Measurements from ENCODE around the gene RASGEF1B.

Gene RASGEF1B

DNA sequence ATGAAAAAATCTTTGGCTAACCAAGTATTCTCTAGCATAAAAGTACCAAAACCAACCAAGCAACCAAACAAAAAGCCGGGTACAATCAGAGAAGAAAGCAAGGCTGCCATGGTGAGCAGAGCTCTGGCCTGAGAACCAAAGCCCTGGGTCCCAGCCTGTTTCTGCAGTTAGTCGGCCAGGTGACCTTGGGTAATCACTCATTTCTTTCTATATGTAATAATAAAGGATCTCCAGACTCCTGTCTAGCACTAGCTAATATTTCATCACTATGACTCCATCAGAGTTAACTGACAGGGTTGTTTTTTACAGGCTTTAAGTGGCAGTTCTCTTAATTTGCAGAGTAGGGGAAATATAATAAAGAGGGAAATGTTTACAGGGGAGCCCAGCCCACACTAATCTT lies 34.0 kb upstream of the RASGEF1B start:
- no peaks in the 10 kb centered on the region for H3K79me2 ChIP-seq (ENCODE audit: insufficient read depth, low read length)
- H3K27ac ChIP-seq (ENCODE audit: low read depth, low read length), result no peak overlapping the region
- H3K4me2 ChIP-seq (ENCODE audit: low read depth, low read length, poor library complexity, severe bottlenecking), result no peak overlapping the region
- H3K36me3 ChIP-seq (ENCODE audit: low read length), result no peaks in the 10 kb centered on the region
- no peak for TF ChIP-seq CTCF (IDR thresholded peaks at IDR 0.05; ENCODE audit: insufficient read depth, low read length, poor library complexity, severe bottlenecking)
- TF ChIP-seq EZH2phosphoT487 (conservative IDR thresholded peaks at IDR 0.05; ENCODE audit: low read length), result no peak
- H3K9me3 ChIP-seq (ENCODE audit: insufficient read depth, low read length), result no peaks in the 10 kb centered on the region
- H3K4me3 ChIP-seq (ENCODE audit: insufficient read depth, low read length, poor library complexity, severe bottlenecking), result no peak overlapping the region
- no peaks in the 10 kb centered on the region for H3K27me3 ChIP-seq (ENCODE audit: low read length)
- H3K9me2 ChIP-seq (replicated peaks; ENCODE audit: insufficient read depth, low read length), result no peaks in the 10 kb centered on the region
- H3F3A ChIP-seq (ENCODE audit: insufficient read depth), result no peaks in the 10 kb centered on the region
- no peaks in the 10 kb centered on the region for H4K20me1 ChIP-seq (ENCODE audit: low read depth, low read length)
- H3K9ac ChIP-seq (ENCODE audit: low read length), result no peak overlapping the region
- H2AFZ ChIP-seq (ENCODE audit: low read depth, low read length, severe bottlenecking), result no peak overlapping the region

GRCh38 chr4:81505004-81505598 lies 33.4 kb upstream of the RASGEF1B start:
- H3K9me3 ChIP-seq (ENCODE audit: insufficient read depth, low read length), result no peaks in the 10 kb centered on the region
- no peaks in the 10 kb centered on the region for H3F3A ChIP-seq (ENCODE audit: insufficient read depth)
- H3K27me3 ChIP-seq (ENCODE audit: low read length), result no peaks in the 10 kb centered on the region
- H3K4me2 ChIP-seq (ENCODE audit: low read depth, low read length, poor library complexity, severe bottlenecking), result no peak overlapping the region
- no peaks in the 10 kb centered on the region for H3K9me2 ChIP-seq (replicated peaks; ENCODE audit: insufficient read depth, low read length)
- no peak overlapping the region for H2AFZ ChIP-seq (ENCODE audit: low read depth, low read length, severe bottlenecking)
- no peak overlapping the region for H3K9ac ChIP-seq (ENCODE audit: low read length)
- TF ChIP-seq EZH2phosphoT487 (conservative IDR thresholded peaks at IDR 0.05; ENCODE audit: low read length) (no peak), CTCF (IDR thresholded peaks at IDR 0.05; ENCODE audit: insufficient read depth, low read length, poor library complexity, severe bottlenecking) (no peak)
- H3K79me2 ChIP-seq (ENCODE audit: insufficient read depth, low read length), result no peaks in the 10 kb centered on the region
- H3K36me3 ChIP-seq (ENCODE audit: low read length), result no peaks in the 10 kb centered on the region
- no peak overlapping the region for H3K27ac ChIP-seq (ENCODE audit: low read depth, low read length)
- no peak overlapping the region for H3K4me3 ChIP-seq (ENCODE audit: insufficient read depth, low read length, poor library complexity, severe bottlenecking)
- no peaks in the 10 kb centered on the region for H4K20me1 ChIP-seq (ENCODE audit: low read depth, low read length)

- Histone ChIP-seq H3K4me3 (ENCODE audit: insufficient read depth, low read length, poor library complexity, severe bottlenecking) (no peak overlapping the region), H3K9ac (ENCODE audit: low read length) (no peak overlapping the region), H3K79me2 (ENCODE audit: insufficient read depth, low read length) (no peaks in the 10 kb centered on the region), H2AFZ (ENCODE audit: low read depth, low read length, severe bottlenecking) (no peak overlapping the region), H3K27me3 (ENCODE audit: low read length) (no peaks in the 10 kb centered on the region), H3K9me2 (replicated peaks; ENCODE audit: insufficient read depth, low read length) (no peaks in the 10 kb centered on the region), H3K36me3 (ENCODE audit: low read length) (no peaks in the 10 kb centered on the region), H3F3A (ENCODE audit: insufficient read depth) (no peaks in the 10 kb centered on the region), H3K4me2 (ENCODE audit: low read depth, low read length, poor library complexity, severe bottlenecking) (no peak overlapping the region), H4K20me1 (ENCODE audit: low read depth, low read length) (no peaks in the 10 kb centered on the region), H3K27ac (ENCODE audit: low read depth, low read length) (no peak overlapping the region), H3K9me3 (ENCODE audit: insufficient read depth, low read length) (no peaks in the 10 kb centered on the region)
- TF ChIP-seq CTCF (IDR thresholded peaks at IDR 0.05; ENCODE audit: insufficient read depth, low read length, poor library complexity, severe bottlenecking) (no peak), EZH2phosphoT487 (conservative IDR thresholded peaks at IDR 0.05; ENCODE audit: low read length) (no peak)
These were observed 32.7 kb upstream of the RASGEF1B start for GRCh38 chr4:81504112-81505003.
